ENCODE data around the gene SUCLG2.
"Not testable (repeated sequence)": the region's sequence is repeated elsewhere in the genome, so short reads cannot be mapped to it uniquely, and the experiment has no call there.

Gene SUCLG2

GRCh38 chr3:67561266-67561665 lies 93.1 kb downstream of the SUCLG2 start:
- DNase-seq (ENCODE audit: low read depth in 2 of 2) = no peak

- no peak for DNase-seq (ENCODE audit: low read depth in 2 of 2)
These were observed 95.3 kb downstream of the SUCLG2 start for GRCh38 chr3:67559029-67559605.

DNA sequence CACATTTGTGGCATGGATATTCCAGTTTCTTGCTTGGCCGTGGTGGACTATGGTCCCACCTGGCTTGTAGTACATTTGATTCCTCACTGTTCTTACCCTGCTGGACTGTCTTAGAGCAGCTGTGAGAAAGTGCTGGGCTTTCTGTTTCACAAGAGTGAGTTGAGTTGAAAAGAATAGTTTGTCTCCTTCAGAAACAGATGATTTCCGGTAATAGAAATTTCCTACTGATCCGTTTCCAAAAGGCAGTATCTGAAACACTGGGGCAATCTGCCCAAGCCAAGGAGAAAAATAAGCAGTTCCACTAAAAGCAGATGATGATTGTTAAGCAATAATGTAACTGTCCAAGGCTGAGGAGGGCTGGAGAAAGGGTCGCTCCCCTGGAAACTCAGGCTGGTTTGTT lies 96.0 kb downstream of the SUCLG2 start:
- DNase-seq (ENCODE audit: low read depth in 2 of 2) = no peak

DNA sequence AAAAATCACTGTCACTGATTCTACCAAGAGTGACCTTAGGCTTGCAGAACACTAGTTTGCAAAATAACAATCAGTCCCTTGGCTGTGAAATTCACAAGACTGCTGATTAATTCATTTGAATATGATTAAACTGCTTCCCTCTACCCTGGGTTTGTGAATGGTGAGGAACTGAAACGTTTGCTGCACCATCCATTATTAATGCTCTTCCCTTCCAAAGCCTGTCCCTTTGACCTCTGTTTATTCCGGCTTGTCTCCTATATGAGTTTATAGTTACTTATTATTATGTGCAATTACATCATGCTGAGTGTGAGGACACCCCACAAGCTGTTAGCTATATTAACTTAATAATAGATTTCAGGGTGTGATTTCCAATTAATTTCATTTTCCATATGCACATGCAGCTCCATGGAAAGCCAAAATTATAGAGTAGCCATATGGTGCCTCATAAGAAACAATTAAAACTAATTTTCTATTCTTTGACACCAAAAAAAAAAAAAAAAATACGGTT lies 96.5 kb downstream of the SUCLG2 start:
- no peak for DNase-seq (ENCODE audit: low read depth in 2 of 2)

DNA sequence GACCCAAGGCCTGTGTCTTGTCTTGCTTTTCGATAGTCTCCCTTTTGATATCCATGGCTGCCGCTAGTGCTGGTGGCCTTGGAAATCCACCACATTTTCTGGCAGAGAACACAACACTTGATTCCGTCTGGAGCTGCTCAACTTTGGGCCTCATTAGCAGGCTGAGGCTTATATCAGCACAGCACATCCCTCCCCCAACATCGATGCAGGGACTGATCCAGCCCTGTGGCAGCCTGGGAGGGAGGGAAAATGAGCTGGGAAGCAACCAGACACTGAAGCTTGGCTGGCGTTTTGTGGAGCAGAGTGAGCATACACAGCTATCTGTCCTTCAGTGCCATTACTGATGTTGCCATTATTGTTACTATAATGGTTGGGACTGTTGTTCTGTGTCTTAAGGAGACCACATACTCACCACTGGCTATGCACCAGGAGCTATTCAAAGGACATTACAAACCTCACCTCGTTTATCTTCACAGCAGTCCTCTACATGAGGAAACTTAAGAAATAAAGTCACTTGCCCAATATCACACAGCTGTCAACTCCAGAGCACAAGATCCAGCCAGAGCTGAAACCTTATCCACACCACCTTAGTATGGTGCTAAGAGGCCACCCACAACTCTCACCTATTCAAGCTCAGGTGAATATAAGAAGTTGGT lies 102.9 kb downstream of the SUCLG2 start:
- DNase-seq (ENCODE audit: low read depth in 2 of 2) = no peak

DNA sequence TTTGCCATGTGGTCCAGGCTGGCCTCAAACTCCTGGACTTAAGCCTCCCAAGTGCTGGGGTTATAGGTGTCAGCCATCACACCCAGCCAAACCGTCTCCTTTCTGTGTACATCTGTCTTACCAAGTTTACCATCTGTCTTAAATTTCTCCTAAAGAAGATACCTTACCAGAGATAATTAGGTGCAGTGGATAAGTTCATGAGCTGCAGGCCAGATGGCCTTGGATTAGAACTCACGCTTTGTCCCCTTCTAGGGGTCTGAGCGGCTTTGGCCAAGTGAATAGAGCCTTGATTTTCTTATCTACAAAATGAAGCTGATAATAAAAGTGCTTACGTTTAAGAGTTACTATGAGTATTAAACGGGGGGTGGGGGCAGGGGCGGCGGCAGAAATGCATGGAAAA lies 103.9 kb downstream of the SUCLG2 start:
- DNase-seq (ENCODE audit: low read depth in 2 of 2) = no peak

- DNase-seq (ENCODE audit: low read depth in 2 of 2) = not testable (repeated sequence)
These were observed 111.7 kb downstream of the SUCLG2 start for GRCh38 chr3:67542502-67543250.

- no peak for DNase-seq (ENCODE audit: low read depth in 2 of 2)
These were observed 114.1 kb downstream of the SUCLG2 start for GRCh38 chr3:67540198-67540894.

DNA sequence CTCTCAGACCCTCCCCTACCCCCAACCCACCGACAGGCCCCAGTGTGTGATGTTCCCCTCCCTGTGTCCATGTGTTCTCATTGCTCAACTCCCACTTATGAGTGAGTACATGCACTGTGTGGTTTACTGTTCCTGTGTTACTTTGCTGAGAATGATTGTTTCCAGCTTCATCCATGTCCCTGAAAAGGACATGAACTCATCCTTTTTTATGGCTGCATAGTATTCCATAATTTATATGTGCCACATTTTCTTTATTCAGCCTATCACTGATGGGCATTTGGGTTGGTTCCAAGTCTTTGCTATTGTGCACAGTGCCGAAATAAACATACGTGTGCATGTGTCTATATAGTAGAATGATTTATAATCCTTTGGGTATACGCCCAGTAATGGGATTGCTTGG lies 117.2 kb downstream of the SUCLG2 start:
- DNase-seq (ENCODE audit: low read depth in 2 of 2) = not testable (repeated sequence)

DNA sequence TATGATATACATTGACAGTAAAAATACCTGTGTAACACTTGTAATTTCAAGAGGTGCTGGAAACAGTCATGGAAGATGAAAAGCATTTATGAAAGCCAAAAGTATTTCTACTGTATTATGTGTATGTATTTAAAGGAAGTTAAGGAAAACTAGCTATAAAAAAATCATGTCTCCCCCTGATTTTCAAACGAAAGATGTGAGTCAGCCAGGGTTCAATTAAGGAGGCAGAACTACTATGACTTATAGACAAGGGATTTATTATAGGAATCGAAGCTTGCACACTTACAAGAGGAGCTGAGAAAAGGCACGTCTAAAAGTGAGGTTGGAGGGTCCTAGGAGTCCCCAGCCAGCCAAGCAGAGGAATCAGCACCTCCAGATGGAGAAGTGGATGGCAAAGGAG lies 119.4 kb downstream of the SUCLG2 start:
- DNase-seq (ENCODE audit: low read depth in 2 of 2) = no peak

- DNase-seq (ENCODE audit: low read depth in 2 of 2) = no peak
These were observed 119.8 kb downstream of the SUCLG2 start for GRCh38 chr3:67534594-67534993.

DNA sequence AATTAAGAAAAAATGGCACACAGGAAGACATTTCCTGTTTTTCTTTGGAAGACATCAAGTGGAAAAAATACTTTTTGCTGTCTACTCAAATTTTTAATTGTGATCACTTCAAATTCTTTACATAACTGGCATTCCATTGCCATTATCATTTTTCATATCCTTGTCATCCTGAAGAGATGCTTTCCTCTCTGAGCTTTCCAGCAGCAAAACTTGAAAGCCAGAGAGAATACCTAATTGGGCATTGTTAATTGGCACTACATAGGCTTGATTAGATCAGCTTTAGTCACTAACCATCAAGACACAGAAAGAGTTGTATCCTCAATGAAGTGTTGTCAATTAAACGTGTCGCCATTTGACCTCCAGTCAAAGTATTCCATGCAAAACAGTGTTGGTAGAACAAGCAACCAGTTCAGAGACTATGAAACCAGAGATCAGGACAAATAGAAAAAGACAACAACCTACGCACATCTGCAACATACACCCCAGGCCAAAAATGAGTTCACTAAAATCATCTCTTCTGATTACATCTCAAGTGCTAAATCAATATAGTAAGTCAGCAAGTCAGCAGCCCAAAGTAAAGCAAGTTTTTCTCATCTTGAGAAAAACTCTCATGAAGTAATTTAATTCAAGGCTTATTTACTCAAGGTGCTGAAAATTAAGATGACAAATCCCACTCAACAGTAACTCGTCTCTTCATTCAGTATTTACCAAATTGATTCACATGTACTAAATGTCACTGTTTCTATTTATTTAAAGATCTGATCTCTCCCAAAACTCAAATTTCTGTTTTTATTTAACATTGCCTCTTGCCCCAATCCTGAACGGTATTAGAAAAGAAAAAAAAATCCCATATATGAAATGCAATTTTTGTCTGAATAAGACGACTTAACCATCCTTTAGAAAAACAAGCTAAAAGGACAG lies 123.0 kb downstream of the SUCLG2 start:
- no peak for DNase-seq (ENCODE audit: low read depth in 2 of 2)

DNA sequence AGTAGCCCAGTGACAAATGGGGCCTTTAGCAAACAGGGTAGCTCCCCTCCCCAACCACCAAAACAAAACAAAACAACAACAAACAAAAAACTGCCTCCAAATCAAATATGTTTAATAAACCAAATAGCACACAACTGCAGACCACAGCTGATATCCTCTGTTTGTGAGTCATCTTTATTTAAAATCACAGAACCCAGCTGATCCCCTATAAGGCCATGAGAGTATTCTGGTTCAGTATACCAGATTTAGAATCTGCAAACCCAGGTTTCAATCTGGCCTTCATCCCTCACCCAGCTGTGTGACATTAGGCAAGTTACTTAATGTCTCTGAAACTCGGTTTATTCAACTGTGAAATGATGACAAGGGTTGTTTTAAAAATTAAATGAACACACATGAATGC lies 124.5 kb downstream of the SUCLG2 start:
- no peak for DNase-seq (ENCODE audit: low read depth in 2 of 2)

GRCh38 chr3:67529337-67529736 lies 125.1 kb downstream of the SUCLG2 start:
- no peak for DNase-seq (ENCODE audit: low read depth in 2 of 2)

- DNase-seq (ENCODE audit: low read depth in 2 of 2) = no peak
These were observed 128.2 kb downstream of the SUCLG2 start for GRCh38 chr3:67526246-67526645.

DNA sequence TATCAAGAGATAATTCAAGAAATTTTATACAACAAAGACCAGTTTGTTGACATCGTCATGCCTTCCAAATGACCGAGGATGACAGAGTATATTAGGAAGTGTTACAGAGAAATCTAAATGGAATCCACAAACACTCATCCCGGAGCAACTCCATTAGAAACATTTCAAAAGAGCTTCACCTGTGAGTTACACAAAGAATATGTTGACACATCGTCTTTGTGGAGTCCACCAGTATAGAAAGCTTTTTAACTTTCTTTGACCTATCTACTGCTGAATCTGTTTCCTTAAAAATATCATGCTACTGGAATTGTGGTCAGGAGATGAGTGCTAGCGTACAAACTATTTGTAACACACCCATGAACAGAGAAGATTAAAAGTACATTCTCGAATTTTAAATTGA lies 130.4 kb downstream of the SUCLG2 start:
- no peak for DNase-seq (ENCODE audit: low read depth in 2 of 2)

- no peak for DNase-seq (ENCODE audit: low read depth in 2 of 2)
These were observed 132.3 kb downstream of the SUCLG2 start for GRCh38 chr3:67522081-67522480.

- DNase-seq (ENCODE audit: low read depth in 2 of 2) = no peak
These were observed 133.3 kb downstream of the SUCLG2 start for GRCh38 chr3:67521053-67521646.

DNA sequence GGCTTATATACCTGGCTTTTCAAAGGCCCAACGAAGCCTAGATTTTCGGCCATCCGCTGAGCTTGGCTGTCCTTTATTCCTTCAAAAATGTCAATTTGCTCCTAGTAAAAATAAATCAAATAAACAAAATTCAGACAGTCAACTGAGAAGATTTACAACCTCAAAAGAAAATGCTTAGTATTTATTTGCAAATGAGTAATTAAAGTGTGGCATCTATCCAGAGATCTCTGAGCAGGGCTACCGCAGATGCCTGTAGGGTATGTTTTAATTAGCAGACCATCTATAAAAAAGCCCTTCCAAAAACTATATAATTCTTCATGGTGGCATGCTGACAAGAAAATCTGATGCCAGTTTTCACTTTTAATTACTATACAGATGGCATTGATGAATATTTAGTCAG lies 136.2 kb downstream of the SUCLG2 start:
- DNase-seq (ENCODE audit: low read depth in 2 of 2) = no peak

- DNase-seq (ENCODE audit: low read depth in 2 of 2) = no peak
These were observed 136.6 kb downstream of the SUCLG2 start for GRCh38 chr3:67517781-67518180.

- no peak for DNase-seq (ENCODE audit: low read depth in 2 of 2)
These were observed 137.9 kb downstream of the SUCLG2 start for GRCh38 chr3:67516496-67516895.
